Panc1 (cell line): Measurements from ENCODE around the gene SCG5.

ENCODE experiments used
- CTCF ChIP-seq: fragments of 450-650 bp; IDR thresholded peaks from 2 replicates; pipeline ENCODE4 v1.5.1; 2017; ENCODE audit warnings: mild to moderate bottlenecking
- POLR2AphosphoS5 ChIP-seq: IDR thresholded peaks from 2 replicates; pipeline ENCODE4 v1.6.1; 2012; ENCODE audit warnings: mild to moderate bottlenecking, low read depth, low read length, moderate library complexity
- REST ChIP-seq, 2 experiments: IDR thresholded peaks; 2 replicates each; pipeline ENCODE4 v1.6.1; 2011 to 2012; ENCODE audit warnings: low read depth in 2 of 2, control low read depth in 1 of 2, low read length in 1 of 2, mild to moderate bottlenecking in 1 of 2, moderate library complexity in 1 of 2; ENCODE audit not compliant: insufficient read depth in 1 of 2
- SIN3A ChIP-seq: IDR thresholded peaks from 2 replicates; pipeline ENCODE4 v1.6.1; 2012; ENCODE audit warnings: low read depth, mild to moderate bottlenecking, low read length, moderate library complexity, borderline replicate concordance; ENCODE audit not compliant: insufficient read depth
- TCF7L2 ChIP-seq: IDR thresholded peaks from 2 replicates; pipeline ENCODE4 v1.6.1; 2011; ENCODE audit warnings: mild to moderate bottlenecking, low read depth, low read length, inconsistent platforms

DNA sequence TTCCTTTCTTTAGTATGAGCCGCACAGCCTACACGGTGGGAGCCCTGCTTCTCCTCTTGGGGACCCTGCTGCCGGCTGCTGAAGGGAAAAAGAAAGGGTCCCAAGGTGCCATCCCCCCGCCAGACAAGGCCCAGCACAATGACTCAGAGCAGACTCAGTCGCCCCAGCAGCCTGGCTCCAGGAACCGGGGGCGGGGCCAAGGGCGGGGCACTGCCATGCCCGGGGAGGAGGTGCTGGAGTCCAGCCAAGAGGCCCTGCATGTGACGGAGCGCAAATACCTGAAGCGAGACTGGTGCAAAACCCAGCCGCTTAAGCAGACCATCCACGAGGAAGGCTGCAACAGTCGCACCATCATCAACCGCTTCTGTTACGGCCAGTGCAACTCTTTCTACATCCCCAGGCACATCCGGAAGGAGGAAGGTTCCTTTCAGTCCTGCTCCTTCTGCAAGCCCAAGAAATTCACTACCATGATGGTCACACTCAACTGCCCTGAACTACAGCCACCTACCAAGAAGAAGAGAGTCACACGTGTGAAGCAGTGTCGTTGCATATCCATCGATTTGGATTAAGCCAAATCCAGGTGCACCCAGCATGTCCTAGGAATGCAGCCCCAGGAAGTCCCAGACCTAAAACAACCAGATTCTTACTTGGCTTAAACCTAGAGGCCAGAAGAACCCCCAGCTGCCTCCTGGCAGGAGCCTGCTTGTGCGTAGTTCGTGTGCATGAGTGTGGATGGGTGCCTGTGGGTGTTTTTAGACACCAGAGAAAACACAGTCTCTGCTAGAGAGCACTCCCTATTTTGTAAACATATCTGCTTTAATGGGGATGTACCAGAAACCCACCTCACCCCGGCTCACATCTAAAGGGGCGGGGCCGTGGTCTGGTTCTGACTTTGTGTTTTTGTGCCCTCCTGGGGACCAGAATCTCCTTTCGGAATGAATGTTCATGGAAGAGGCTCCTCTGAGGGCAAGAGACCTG is 89.5 kb downstream of the SCG5 start:
- no peak for TF ChIP-seq CTCF
- no peak for TF ChIP-seq POLR2AphosphoS5
- no peak for TF ChIP-seq SIN3A
- no peak for TF ChIP-seq REST (IDR thresholded peaks at IDR 0.05; ENCODE audit: insufficient read depth in 1 of 2, low read depth in 2 of 2, low read length in 1 of 2)
- no peak for TF ChIP-seq TCF7L2
